ENCODE results near the gene OCRL. TPM values are rescaled to one million over a fixed set of nuclear protein-coding genes. Genes with fewer than 3 reads are reported as not detected.

Gene OCRL
- total and polyA plus RNA-seq, 2 of the 4 experiments (the other 2 are of a cell fraction) = 19.4 to 20.6 TPM

- Histone ChIP-seq H3K4me1 (ENCODE audit: control insufficient read depth, insufficient read depth, low read length) (peaks cover 2% of the 10 kb centered on the region; the same call in 1 of the 2 replicates), H2AFZ (replicated peaks; ENCODE audit: low read length, poor library complexity) (no peak overlapping the region), H3K4me3 (ENCODE audit: insufficient read depth, low read depth, low read length) (no peak overlapping the region), H3K9me1 (ENCODE audit: insufficient read depth, low read length) (no peaks in the 10 kb centered on the region), H3K79me1 (ENCODE audit: low read depth in 1 of 2, low read length in 2 of 2) (no peaks in the 10 kb centered on the region), H3K27me3 (ENCODE audit: control insufficient read depth, insufficient read depth, low read length) (peaks cover 5% of the 10 kb centered on the region; the same call in 1 of the 2 replicates), H2AK5ac (ENCODE audit: low read depth, low read length) (no peak overlapping the region), H3K23ac (ENCODE audit: low read depth, low read length) (no peak overlapping the region), H4K8ac (ENCODE audit: low read depth in 2 of 2, low read length in 2 of 2) (no peak overlapping the region), H3K14ac (replicated peaks; ENCODE audit: low read depth, low read length) (no peak overlapping the region), H2AK9ac (replicated peaks; ENCODE audit: low read depth, low read length, poor library complexity) (no peak overlapping the region), H3K4me2 (ENCODE audit: low read depth, low read length) (no peak overlapping the region), H3K4ac (ENCODE audit: low read depth, low read length) (no peak overlapping the region), H2BK20ac (ENCODE audit: low read depth, low read length) (no peak overlapping the region), H3K36me3 (ENCODE audit: control insufficient read depth, insufficient read depth, low read length) (peaks cover 5% of the 10 kb centered on the region), H4K91ac (ENCODE audit: insufficient read depth, low read depth, low read length) (no peak overlapping the region), H3K9ac (ENCODE audit: low read depth, low read length) (no peak overlapping the region), H2BK15ac (ENCODE audit: low read depth, low read length) (no peak overlapping the region), H2BK120ac (ENCODE audit: low read depth, low read length) (no peak overlapping the region), H2BK5ac (ENCODE audit: low read depth, low read length, poor library complexity, severe bottlenecking) (no peak overlapping the region), H3K18ac (ENCODE audit: low read depth, low read length) (no peak overlapping the region), H3K27ac (ENCODE audit: insufficient read depth, low read length) (no peak overlapping the region), H4K5ac (ENCODE audit: low read depth, low read length) (no peak overlapping the region), H3K9me3 (ENCODE audit: control insufficient read depth, insufficient read depth, low read length) (no peaks in the 10 kb centered on the region), H3K56ac (ENCODE audit: extremely low read depth, insufficient read depth, low read length) (no peak overlapping the region), H4K20me1 (ENCODE audit: insufficient read depth, low read length) (no peaks in the 10 kb centered on the region)
- TF ChIP-seq POLR2A (IDR thresholded peaks at IDR 0.05; ENCODE audit: low read depth, low read length) (no peak), RFX5 (IDR thresholded peaks at IDR 0.05; ENCODE audit: low read depth, low read length) (no peak), SMC3 (IDR thresholded peaks at IDR 0.05; ENCODE audit: low read depth, low read length) (no peak), RAD21 (IDR thresholded peaks at IDR 0.05; ENCODE audit: low read length) (no peak), CHD1 (IDR thresholded peaks at IDR 0.05; ENCODE audit: low read depth, low read length) (no peak), FOS (IDR thresholded peaks at IDR 0.05; ENCODE audit: low read depth, low read length) (no peak), BHLHE40 (IDR thresholded peaks at IDR 0.05; ENCODE audit: low read depth, low read length) (no peak), CEBPB (IDR thresholded peaks at IDR 0.05; ENCODE audit: low read depth, low read length) (no peak), NFE2L2 (IDR thresholded peaks at IDR 0.05; ENCODE audit: low read depth, low read length) (no peak), USF2 (IDR thresholded peaks at IDR 0.05; ENCODE audit: low read depth, low read length) (no peak), MAFK (IDR thresholded peaks at IDR 0.05; ENCODE audit: low read depth, low read length) (no peak), RCOR1 (IDR thresholded peaks at IDR 0.05; ENCODE audit: insufficient replicate concordance, low read length) (no peak), MXI1 (IDR thresholded peaks at IDR 0.05; ENCODE audit: borderline replicate concordance, low read depth, low read length) (no peak), MAZ (IDR thresholded peaks at IDR 0.05; ENCODE audit: borderline replicate concordance, low read depth, low read length) (no peak)
- TF ChIP-seq, protein P1, sequence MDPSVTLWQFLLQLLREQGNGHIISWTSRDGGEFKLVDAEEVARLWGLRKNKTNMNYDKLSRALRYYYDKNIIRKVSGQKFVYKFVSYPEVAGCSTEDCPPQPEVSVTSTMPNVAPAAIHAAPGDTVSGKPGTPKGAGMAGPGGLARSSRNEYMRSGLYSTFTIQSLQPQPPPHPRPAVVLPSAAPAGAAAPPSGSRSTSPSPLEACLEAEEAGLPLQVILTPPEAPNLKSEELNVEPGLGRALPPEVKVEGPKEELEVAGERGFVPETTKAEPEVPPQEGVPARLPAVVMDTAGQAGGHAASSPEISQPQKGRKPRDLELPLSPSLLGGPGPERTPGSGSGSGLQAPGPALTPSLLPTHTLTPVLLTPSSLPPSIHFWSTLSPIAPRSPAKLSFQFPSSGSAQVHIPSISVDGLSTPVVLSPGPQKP (IDR thresholded peaks at IDR 0.05; ENCODE audit: borderline replicate concordance, low read depth, low read length) = no peak
- TF ChIP-seq, protein P2, sequence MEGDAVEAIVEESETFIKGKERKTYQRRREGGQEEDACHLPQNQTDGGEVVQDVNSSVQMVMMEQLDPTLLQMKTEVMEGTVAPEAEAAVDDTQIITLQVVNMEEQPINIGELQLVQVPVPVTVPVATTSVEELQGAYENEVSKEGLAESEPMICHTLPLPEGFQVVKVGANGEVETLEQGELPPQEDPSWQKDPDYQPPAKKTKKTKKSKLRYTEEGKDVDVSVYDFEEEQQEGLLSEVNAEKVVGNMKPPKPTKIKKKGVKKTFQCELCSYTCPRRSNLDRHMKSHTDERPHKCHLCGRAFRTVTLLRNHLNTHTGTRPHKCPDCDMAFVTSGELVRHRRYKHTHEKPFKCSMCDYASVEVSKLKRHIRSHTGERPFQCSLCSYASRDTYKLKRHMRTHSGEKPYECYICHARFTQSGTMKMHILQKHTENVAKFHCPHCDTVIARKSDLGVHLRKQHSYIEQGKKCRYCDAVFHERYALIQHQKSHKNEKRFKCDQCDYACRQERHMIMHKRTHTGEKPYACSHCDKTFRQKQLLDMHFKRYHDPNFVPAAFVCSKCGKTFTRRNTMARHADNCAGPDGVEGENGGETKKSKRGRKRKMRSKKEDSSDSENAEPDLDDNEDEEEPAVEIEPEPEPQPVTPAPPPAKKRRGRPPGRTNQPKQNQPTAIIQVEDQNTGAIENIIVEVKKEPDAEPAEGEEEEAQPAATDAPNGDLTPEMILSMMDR (conservative IDR thresholded peaks at IDR 0.05; ENCODE audit: low read depth, low read length) = no peak
- WGBS, 2 experiments (ENCODE audit: extremely low coverage in 2 of 2, insufficient read length in 1 of 2) = no CpG with 5 or more reads among the region's 5 CpGs
- in situ Hi-C loops (cut with MboI; ENCODE audit: low sequenced_read_pairs) (loop anchor here (10.0 to 25.0 kb wide), 3 partner anchors 465 to 1312 kb away; partner anchors contain the start of gene ENOX2), intact Hi-C loops (cut with micrococcal nuclease) (no loop called here), dilution Hi-C loops (cut with HindIII; ENCODE audit: low sequenced_read_pairs, unreplicated experiment) (no loop called here)
- CTCF ChIA-PET = interaction anchor here (0.6 kb wide), 1 partner anchor 342 kb away, joined by 8 read pairs; no protein-coding TSS in a partner anchor
- no peak for DNase-seq
- no TSS peak for BruUV-seq (replicated peaks)
- no peak for ATAC-seq (ENCODE audit: low read depth)
- POLR2A ChIA-PET (ENCODE audit: unreplicated experiment) = no interaction called here
Measured at GRCh38 chrX:129599996-129600395, 59.9 kb downstream of the OCRL start.

All from IMR-90 (cell line).